ENCODE results near the gene DFFA. TPM values are rescaled to one million over a fixed set of nuclear protein-coding genes. Genes with fewer than 3 reads are reported as not detected.
"Not testable (repeated sequence)": the region's sequence is repeated elsewhere in the genome, so short reads cannot be mapped to it uniquely, and the experiment has no call there.

Gene DFFA
- total RNA-seq, 2 experiments from 2014 or later: 34.2 to 36.1 TPM

DNA sequence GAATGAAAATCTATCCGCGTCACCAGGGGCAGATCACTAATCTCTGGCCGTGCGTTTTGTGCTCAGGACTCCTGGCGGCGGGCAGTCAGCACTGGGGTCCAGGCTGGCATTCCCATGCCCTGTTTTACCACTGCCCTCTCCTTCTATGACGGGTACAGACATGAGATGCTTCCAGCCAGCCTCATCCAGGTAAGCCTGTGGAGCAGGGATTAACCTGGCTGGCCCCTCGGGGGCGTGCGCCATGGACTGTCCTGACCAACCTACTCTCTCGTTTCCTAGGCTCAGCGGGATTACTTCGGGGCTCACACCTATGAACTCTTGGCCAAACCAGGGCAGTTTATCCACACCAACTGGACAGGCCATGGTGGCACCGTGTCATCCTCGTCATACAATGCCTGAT lies 53.0 kb downstream of the DFFA start:
- Mint-ChIP-seq H3K4me1 (ENCODE audit: low read depth) (peaks cover 6% of the 10 kb centered on the region), H3K9me3 (no peaks in the 10 kb centered on the region), H3K4me3 (no peak overlapping the region), H3K36me3 (ENCODE audit: low read depth) (peaks cover 27% of the 10 kb centered on the region), H3K27ac (no peak overlapping the region), H3K27me3 (ENCODE audit: low read depth) (no peaks in the 10 kb centered on the region)
- intact Hi-C loops (cut with micrococcal nuclease): no loop called here
- CTCF ChIA-PET: no interaction called here
- DNase-seq: no peak

DNA sequence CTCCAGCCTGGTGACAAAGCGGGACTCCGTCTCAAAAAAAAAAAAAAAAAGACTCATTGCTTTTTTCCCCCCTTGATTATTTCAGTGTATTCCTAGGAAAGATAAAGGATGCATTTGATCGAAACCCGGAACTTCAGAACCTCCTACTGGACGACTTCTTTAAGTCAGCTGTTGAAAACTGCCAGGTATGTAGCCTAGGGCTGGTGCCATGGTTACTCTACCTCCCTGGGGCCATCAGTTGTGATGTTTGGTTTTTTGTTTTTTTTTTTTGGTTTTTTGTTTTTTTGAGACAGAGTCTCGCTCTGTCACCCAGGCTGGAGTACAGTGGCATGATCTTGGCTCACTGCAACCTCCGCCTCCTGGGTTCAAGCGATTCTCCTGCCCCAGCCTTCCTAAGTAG lies 53.6 kb downstream of the DFFA start:
- H3K9me3 Mint-ChIP-seq; DNase-seq; H3K27ac Mint-ChIP-seq; H3K4me1 Mint-ChIP-seq (ENCODE audit: low read depth); CTCF ChIA-PET; intact Hi-C loops (cut with micrococcal nuclease); H3K27me3 Mint-ChIP-seq (ENCODE audit: low read depth); H3K4me3 Mint-ChIP-seq: not testable (repeated sequence)
- peaks cover 27% of the 10 kb centered on the region for H3K36me3 Mint-ChIP-seq (ENCODE audit: low read depth)

DNA sequence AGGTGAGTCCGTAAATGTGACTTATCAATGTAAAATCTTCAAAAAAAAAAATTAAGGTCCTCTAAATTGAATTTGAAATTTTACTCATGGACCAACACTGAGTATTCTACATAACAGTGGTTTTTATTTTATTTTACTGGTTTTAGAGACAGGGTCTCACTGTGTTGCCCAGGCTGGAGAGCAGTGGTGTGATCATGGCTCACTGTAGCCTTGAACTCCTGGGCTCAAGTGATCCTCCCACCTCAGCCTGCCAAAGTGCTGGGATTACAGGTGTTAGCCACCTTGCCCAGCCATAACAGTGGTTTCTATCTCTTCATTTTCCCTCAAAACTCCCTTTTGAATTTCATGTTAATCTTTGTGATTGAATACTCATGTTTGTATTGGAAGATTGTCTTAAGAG lies 56.4 kb downstream of the DFFA start:
- DNase-seq; H3K27me3 Mint-ChIP-seq (ENCODE audit: low read depth); intact Hi-C loops (cut with micrococcal nuclease); H3K9me3 Mint-ChIP-seq; H3K4me1 Mint-ChIP-seq (ENCODE audit: low read depth); H3K4me3 Mint-ChIP-seq: not testable (repeated sequence)
- peaks cover 41% of the 10 kb centered on the region for H3K36me3 Mint-ChIP-seq (ENCODE audit: low read depth)
- CTCF ChIA-PET: interaction anchor here (1.2 kb wide), 2 partner anchors 204 to 206 kb away, joined by 3 read pairs; partner anchors contain the start of gene KIF1B
- H3K27ac Mint-ChIP-seq: peak overlapping the region; percentile 59

DNA sequence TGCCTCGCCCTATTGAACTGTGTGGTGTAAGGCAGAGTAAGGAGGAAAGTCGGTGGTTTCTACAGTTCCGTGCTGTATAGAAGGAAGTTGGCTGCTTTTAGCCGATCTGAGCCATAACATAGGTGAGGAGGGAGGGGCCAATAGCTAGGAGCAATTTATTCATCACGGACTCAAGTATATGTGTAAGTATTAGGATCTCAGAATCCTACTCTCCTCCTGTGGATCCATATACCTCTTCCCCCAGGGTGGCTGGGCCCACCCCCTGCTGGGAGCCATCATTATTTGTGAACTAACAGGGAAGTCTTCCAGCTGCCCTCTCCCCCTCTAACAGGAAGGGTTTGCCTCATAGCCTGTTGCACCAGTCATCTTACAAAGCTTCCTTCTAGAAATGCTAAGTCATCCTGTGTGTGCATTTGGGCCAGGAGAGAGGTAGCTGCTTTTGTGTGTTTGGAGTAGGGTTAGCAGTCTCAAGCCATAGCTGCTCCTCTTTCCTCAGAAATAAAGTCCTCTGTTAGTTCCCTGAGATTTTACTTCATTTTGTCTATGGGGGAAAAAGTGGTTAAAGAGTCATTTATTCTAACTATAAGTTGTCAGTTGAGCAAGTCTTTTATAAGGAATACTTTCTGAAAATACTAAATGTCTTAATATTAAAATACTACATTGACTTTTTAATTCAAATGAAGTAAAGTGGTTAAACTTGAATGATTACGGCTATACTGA lies 57.0 kb downstream of the DFFA start:
- intact Hi-C loops (cut with micrococcal nuclease): no loop called here
- Mint-ChIP-seq H3K4me3 (no peak overlapping the region), H3K36me3 (ENCODE audit: low read depth) (peaks cover 43% of the 10 kb centered on the region), H3K9me3 (no peaks in the 10 kb centered on the region), H3K27me3 (ENCODE audit: low read depth) (no peaks in the 10 kb centered on the region), H3K27ac (peak overlapping the region; percentile 78), H3K4me1 (ENCODE audit: low read depth) (peaks cover 6% of the 10 kb centered on the region)
- CTCF ChIA-PET: interaction anchor here (0.6 to 1.2 kb wide), 3 partner anchors 204 to 225 kb away, joined by 3 to 5 read pairs (median 3); partner anchors contain the start of gene KIF1B
- DNase-seq: no peak

DNA sequence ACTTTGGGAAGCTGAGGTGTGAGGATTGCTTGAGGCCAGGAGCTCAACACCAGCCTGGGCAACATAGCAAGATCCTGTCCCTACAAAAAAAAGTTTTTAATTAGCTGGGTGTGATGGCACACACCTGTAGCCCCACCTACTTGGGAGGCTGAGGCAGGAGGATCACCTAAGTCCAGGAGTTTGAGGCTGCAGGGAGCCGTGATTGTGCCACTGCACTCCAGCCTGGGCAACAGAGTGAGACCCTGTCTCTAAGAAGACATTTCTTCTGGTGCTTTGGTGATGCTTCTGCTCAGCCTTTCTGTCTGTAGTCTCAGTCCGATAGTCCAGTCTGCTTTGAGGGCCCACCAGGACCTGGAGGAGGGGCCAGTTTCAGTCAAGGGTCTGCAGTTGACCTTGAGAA lies 65.1 kb downstream of the DFFA start:
- Mint-ChIP-seq H3K4me1 (ENCODE audit: low read depth) (peaks cover 8% of the 10 kb centered on the region), H3K27ac (no peak overlapping the region), H3K27me3 (ENCODE audit: low read depth) (no peaks in the 10 kb centered on the region), H3K9me3 (no peaks in the 10 kb centered on the region), H3K4me3 (no peak overlapping the region), H3K36me3 (ENCODE audit: low read depth) (peaks cover 44% of the 10 kb centered on the region)
- intact Hi-C loops (cut with micrococcal nuclease): no loop called here
- no peak for DNase-seq
- CTCF ChIA-PET: no interaction called here

Other genes with a start within 250 kb of the DFFA start
- 100 to 1,000 TPM in 1 of 2 experiments, 10 to 100 TPM in 1; 94.8 to 101 TPM for gene PGD, start 73.5 kb downstream of the DFFA start, total RNA-seq
- gene CENPS, start 42.1 kb downstream of the DFFA start, total RNA-seq: 10 to 100 TPM; 21.5 to 23.4 TPM
- under 1 TPM; 0.29 to 0.47 TPM for gene CORT, start 22.5 kb downstream of the DFFA start, total RNA-seq
- 10 to 100 TPM; 15.8 to 17.2 TPM for gene PEX14, start 2.4 kb upstream of the DFFA start, total RNA-seq

Measured in activated naive CD4-positive, alpha-beta T cell treated with anti-CD3 and anti-CD28 coated beads for 36 hours (primary cell).